ENCODE data around the gene UPF2.

UPF2 gene

GRCh38 chr10:11901833-11902475 is 140.7 kb downstream of the UPF2 start:
- H3K27ac ChIP-seq (ENCODE audit: low read length): no peak overlapping the region
- no peak for DNase-seq
- H3K4me2 ChIP-seq (ENCODE audit: low read depth, low read length): no peak overlapping the region

GRCh38 chr10:11901454-11901832 is 141.2 kb downstream of the UPF2 start:
- TF ChIP-seq CTCF (IDR thresholded peaks at IDR 0.05; ENCODE audit: low read length): no peak
- no peak for TF ChIP-seq EZH2 (optimal IDR thresholded peaks at IDR 0.05; ENCODE audit: low read depth, low read length)
- TF ChIP-seq EZH2phosphoT487 (IDR thresholded peaks at IDR 0.05; ENCODE audit: low read length): no peak
- H3K9me3 ChIP-seq (replicated peaks; ENCODE audit: insufficient read depth, low read length): no peaks in the 10 kb centered on the region
- H2AFZ ChIP-seq (ENCODE audit: low read length): no peak overlapping the region
- H3K4me2 ChIP-seq (ENCODE audit: low read depth, low read length): no peak overlapping the region
- H3F3A ChIP-seq (ENCODE audit: insufficient read depth, low read length): no peaks in the 10 kb centered on the region
- no peaks in the 10 kb centered on the region for H3K27me3 ChIP-seq (replicated peaks; ENCODE audit: insufficient read depth, low read length)
- H3K36me3 ChIP-seq (replicated peaks; ENCODE audit: insufficient read depth, low read length): no peaks in the 10 kb centered on the region
- no peak overlapping the region for H3K4me3 ChIP-seq (ENCODE audit: low read length)
- H3K4me1 ChIP-seq (ENCODE audit: low read length): no peaks in the 10 kb centered on the region
- no peaks in the 10 kb centered on the region for H3K79me2 ChIP-seq (ENCODE audit: low read length)
- no peak overlapping the region for H3K9ac ChIP-seq (ENCODE audit: low read length)
- no peak overlapping the region for H3K27ac ChIP-seq (ENCODE audit: low read length)
- H4K20me1 ChIP-seq (ENCODE audit: insufficient read depth, low read length): no peaks in the 10 kb centered on the region
- DNase-seq: no peak
- no peaks in the 10 kb centered on the region for H3K9me2 ChIP-seq (replicated peaks; ENCODE audit: insufficient read depth, low read length)

More at GRCh38 chr10:11901833-11902475, 140.7 kb downstream of the UPF2 start:
- Histone ChIP-seq H3K4me1 (ENCODE audit: low read length) (no peaks in the 10 kb centered on the region), H3K79me2 (ENCODE audit: low read length) (no peaks in the 10 kb centered on the region), H3K27me3 (replicated peaks; ENCODE audit: insufficient read depth, low read length) (no peaks in the 10 kb centered on the region), H4K20me1 (ENCODE audit: insufficient read depth, low read length) (no peaks in the 10 kb centered on the region), H3F3A (ENCODE audit: insufficient read depth, low read length) (no peaks in the 10 kb centered on the region), H3K4me3 (ENCODE audit: low read length) (no peak overlapping the region), H3K9ac (ENCODE audit: low read length) (no peak overlapping the region), H3K9me2 (replicated peaks; ENCODE audit: insufficient read depth, low read length) (no peaks in the 10 kb centered on the region), H3K36me3 (replicated peaks; ENCODE audit: insufficient read depth, low read length) (no peaks in the 10 kb centered on the region), H2AFZ (ENCODE audit: low read length) (no peak overlapping the region), H3K9me3 (replicated peaks; ENCODE audit: insufficient read depth, low read length) (no peaks in the 10 kb centered on the region)
- TF ChIP-seq EZH2phosphoT487 (IDR thresholded peaks at IDR 0.05; ENCODE audit: low read length) (no peak), CTCF (IDR thresholded peaks at IDR 0.05; ENCODE audit: low read length) (no peak), EZH2 (optimal IDR thresholded peaks at IDR 0.05; ENCODE audit: low read depth, low read length) (no peak)

GRCh38 chr10:11901036-11901301 is 141.6 kb downstream of the UPF2 start:
- H2AFZ ChIP-seq (ENCODE audit: low read length): no peak overlapping the region
- no peak overlapping the region for H3K4me3 ChIP-seq (ENCODE audit: low read length)
- no peaks in the 10 kb centered on the region for H3K9me2 ChIP-seq (replicated peaks; ENCODE audit: insufficient read depth, low read length)
- no peaks in the 10 kb centered on the region for H3K4me1 ChIP-seq (ENCODE audit: low read length)
- no peak for DNase-seq
- H3K4me2 ChIP-seq (ENCODE audit: low read depth, low read length): no peak overlapping the region
- no peaks in the 10 kb centered on the region for H3F3A ChIP-seq (ENCODE audit: insufficient read depth, low read length)
- H3K27me3 ChIP-seq (replicated peaks; ENCODE audit: insufficient read depth, low read length): no peaks in the 10 kb centered on the region
- no peak overlapping the region for H3K27ac ChIP-seq (ENCODE audit: low read length)
- H3K36me3 ChIP-seq (replicated peaks; ENCODE audit: insufficient read depth, low read length): no peaks in the 10 kb centered on the region
- TF ChIP-seq EZH2 (optimal IDR thresholded peaks at IDR 0.05; ENCODE audit: low read depth, low read length) (no peak), EZH2phosphoT487 (IDR thresholded peaks at IDR 0.05; ENCODE audit: low read length) (no peak), CTCF (IDR thresholded peaks at IDR 0.05; ENCODE audit: low read length) (no peak)
- H3K79me2 ChIP-seq (ENCODE audit: low read length): no peaks in the 10 kb centered on the region
- no peaks in the 10 kb centered on the region for H3K9me3 ChIP-seq (replicated peaks; ENCODE audit: insufficient read depth, low read length)
- no peak overlapping the region for H3K9ac ChIP-seq (ENCODE audit: low read length)
- no peaks in the 10 kb centered on the region for H4K20me1 ChIP-seq (ENCODE audit: insufficient read depth, low read length)
